ENCODE measurements around the gene PRDM2. TPM values are rescaled to one million over a fixed set of nuclear protein-coding genes. Genes with fewer than 3 reads are reported as not detected.

The PRDM2 gene
- total RNA-seq, 4 donors from 2014 or later, result 32.6 to 48.1 (median 38.0) TPM

DNA sequence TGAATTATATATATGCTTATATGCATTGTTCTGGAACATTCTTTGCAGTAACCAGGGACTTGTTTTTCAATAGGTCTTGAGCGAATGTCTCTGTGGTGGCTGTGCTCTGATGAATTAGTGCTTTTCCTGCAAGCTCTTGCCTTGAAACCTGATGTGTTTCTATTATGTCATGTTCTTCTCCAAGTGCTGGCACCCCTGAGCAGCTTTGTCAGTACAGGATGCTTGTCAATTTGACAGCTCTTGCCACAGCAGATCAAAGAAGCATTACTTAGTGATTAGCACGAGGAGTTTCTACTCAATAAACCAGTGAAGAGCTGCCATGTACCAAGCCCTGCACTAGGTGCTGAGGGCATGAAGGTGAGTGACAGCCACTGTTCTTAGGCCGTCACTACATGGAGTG, 171.9 kb downstream of the PRDM2 start:
- TF ChIP-seq, protein P1, sequence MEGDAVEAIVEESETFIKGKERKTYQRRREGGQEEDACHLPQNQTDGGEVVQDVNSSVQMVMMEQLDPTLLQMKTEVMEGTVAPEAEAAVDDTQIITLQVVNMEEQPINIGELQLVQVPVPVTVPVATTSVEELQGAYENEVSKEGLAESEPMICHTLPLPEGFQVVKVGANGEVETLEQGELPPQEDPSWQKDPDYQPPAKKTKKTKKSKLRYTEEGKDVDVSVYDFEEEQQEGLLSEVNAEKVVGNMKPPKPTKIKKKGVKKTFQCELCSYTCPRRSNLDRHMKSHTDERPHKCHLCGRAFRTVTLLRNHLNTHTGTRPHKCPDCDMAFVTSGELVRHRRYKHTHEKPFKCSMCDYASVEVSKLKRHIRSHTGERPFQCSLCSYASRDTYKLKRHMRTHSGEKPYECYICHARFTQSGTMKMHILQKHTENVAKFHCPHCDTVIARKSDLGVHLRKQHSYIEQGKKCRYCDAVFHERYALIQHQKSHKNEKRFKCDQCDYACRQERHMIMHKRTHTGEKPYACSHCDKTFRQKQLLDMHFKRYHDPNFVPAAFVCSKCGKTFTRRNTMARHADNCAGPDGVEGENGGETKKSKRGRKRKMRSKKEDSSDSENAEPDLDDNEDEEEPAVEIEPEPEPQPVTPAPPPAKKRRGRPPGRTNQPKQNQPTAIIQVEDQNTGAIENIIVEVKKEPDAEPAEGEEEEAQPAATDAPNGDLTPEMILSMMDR (IDR thresholded peaks at IDR 0.05; ENCODE audit: low read depth), result no peak

DNA sequence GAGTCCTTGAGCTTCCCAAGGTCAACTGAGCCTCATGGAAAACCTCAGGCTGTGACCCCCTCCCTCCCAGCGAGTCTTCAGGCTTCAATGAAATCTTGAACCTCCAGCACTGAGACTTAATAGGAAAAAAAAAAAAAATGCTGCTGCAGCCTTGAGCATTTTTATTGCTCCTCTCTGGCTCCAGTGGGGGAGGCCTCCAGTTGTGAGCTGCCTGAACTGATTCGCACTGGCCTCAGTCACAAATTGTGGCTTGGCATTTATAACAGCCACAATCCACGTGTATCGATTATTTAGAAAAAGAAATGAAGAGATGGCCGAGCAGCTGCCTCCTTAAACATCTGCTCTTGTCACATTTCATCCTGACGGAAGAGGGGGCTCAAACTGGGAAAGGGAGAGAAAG, 173.0 kb downstream of the PRDM2 start:
- TF ChIP-seq, protein P1 (IDR thresholded peaks at IDR 0.05; ENCODE audit: low read depth), result no peak

Small RNA genes lying within 50 kb of the gene (small RNA-seq; reads per million reads assigned to genes)
- gene RF00564, result not detected

Other genes starting within 250 kb of the PRDM2 start
- gene LRRC38, start 186.2 kb upstream of the PRDM2 start, total RNA-seq, result not detected
- 10 to 100 TPM in 1 of 4 donors, 1 to 10 TPM in 3; 6.6 to 12.1 (median 7.5) TPM for gene PDPN, start 116.4 kb upstream of the PRDM2 start, total RNA-seq